IMR-90 (cell line): ENCODE data around the gene CAPN9. TPM values are rescaled to one million over a fixed set of nuclear protein-coding genes. Genes with fewer than 3 reads are reported as not detected.

Source experiments
- ATAC-seq: fragments of 200-7000 bp; cut with Tn5 transposase; 2 replicates; pipeline ENCODE4 v1.9.1; 2020; ENCODE audit warnings: low read depth, mild to moderate bottlenecking, moderate library complexity
- BruUV-seq: library from RNA; stranded (reverse); fragments of 400-500 nt; replicated peaks from 2 replicates; lab custom pipeline; 2021; lab: Mats Ljungman, UMichigan
- CTCF ChIA-PET: fragments of 300-600 bp; formaldehyde crosslinking; extraction: SDS; loops from one replicate; lab custom pipeline; 2021; ENCODE audit warnings: antibody characterized with exemption; lab: Yijun Ruan, JAX
- POLR2A ChIA-PET: fragments of 300-600 bp; sonication (Branson Sonifier 250); formaldehyde crosslinking; loops from one replicate; lab custom pipeline; 2022; ENCODE audit warnings: antibody characterized with exemption; ENCODE audit not compliant: unreplicated experiment; lab: Charles Lee
- DNase-seq: peaks from one replicate; pipeline ENCODE4 v3.0.0; 2013
- H2AFZ ChIP-seq: replicated peaks from 2 replicates; pipeline ENCODE3; 2013; ENCODE audit warnings: low read length, mild to moderate bottlenecking; ENCODE audit not compliant: poor library complexity
- H2AK5ac ChIP-seq: 2 replicates; pipeline ENCODE4 v1.6.1; 2013; ENCODE audit warnings: low read depth, low read length, inconsistent platforms
- H2AK9ac ChIP-seq: replicated peaks from 2 replicates; pipeline ENCODE3; 2013; ENCODE audit warnings: mild to moderate bottlenecking, low read depth, low read length, moderate library complexity; ENCODE audit not compliant: poor library complexity
- H2BK120ac ChIP-seq: 2 replicates; pipeline ENCODE4 v1.6.1; 2013; ENCODE audit warnings: low read depth, low read length, inconsistent platforms
- H2BK15ac ChIP-seq: 3 replicates; pipeline ENCODE4 v1.6.1; 2013; ENCODE audit warnings: low read depth, low read length, inconsistent platforms
- H2BK20ac ChIP-seq: 2 replicates; pipeline ENCODE4 v1.6.1; 2013; ENCODE audit warnings: low read depth, mild to moderate bottlenecking, inconsistent platforms, low read length, moderate library complexity
- H2BK5ac ChIP-seq: 2 replicates; pipeline ENCODE4 v1.6.1; 2013; ENCODE audit warnings: mild to moderate bottlenecking, low read depth, low read length, inconsistent platforms; ENCODE audit not compliant: poor library complexity, severe bottlenecking
- H3K14ac ChIP-seq: replicated peaks from 2 replicates; pipeline ENCODE4 v1.6.1; 2013; ENCODE audit warnings: low read depth, low read length, inconsistent platforms
- H3K18ac ChIP-seq: 2 replicates; pipeline ENCODE4 v1.6.1; 2013; ENCODE audit warnings: low read depth, low read length, control low read depth
- H3K23ac ChIP-seq: 2 replicates; pipeline ENCODE4 v1.6.1; 2013; ENCODE audit warnings: low read depth, low read length, inconsistent platforms
- H3K27ac ChIP-seq: 2 replicates; pipeline ENCODE4 v1.5.1; 2013; ENCODE audit warnings: mild to moderate bottlenecking, control low read depth, low read length; ENCODE audit not compliant: insufficient read depth
- H3K27me3 ChIP-seq: 2 replicates; pipeline ENCODE4 v1.6.1; 2013; ENCODE audit warnings: low read length; ENCODE audit not compliant: control insufficient read depth, insufficient read depth
- H3K36me3 ChIP-seq: 2 replicates; pipeline ENCODE4 v1.6.1; 2013; ENCODE audit warnings: low read length, mixed read lengths; ENCODE audit not compliant: control insufficient read depth, insufficient read depth
- H3K4ac ChIP-seq: 2 replicates; pipeline ENCODE4 v1.6.1; 2013; ENCODE audit warnings: low read depth, low read length, inconsistent platforms
- H3K4me1 ChIP-seq: 2 replicates; pipeline ENCODE4 v1.6.1; 2013; ENCODE audit warnings: low read length, mixed read lengths; ENCODE audit not compliant: control insufficient read depth, insufficient read depth
- H3K4me2 ChIP-seq: 2 replicates; pipeline ENCODE4 v1.6.1; 2013; ENCODE audit warnings: low read depth, mild to moderate bottlenecking, control low read depth, low read length, moderate library complexity
- H3K4me3 ChIP-seq: 2 replicates; pipeline ENCODE4 v1.5.1; 2013; ENCODE audit warnings: low read depth, mild to moderate bottlenecking, control low read depth, low read length, moderate library complexity; ENCODE audit not compliant: insufficient read depth
- H3K56ac ChIP-seq: 2 replicates; pipeline ENCODE4 v1.6.1; 2013; ENCODE audit warnings: low read length, inconsistent platforms; ENCODE audit not compliant: insufficient read depth; ENCODE audit errors: extremely low read depth
- H3K79me1 ChIP-seq, 2 experiments: 2 replicates each; pipeline ENCODE4 v1.6.1; 2013; ENCODE audit warnings: low read length in 2 of 2, inconsistent platforms in 1 of 2, low read depth in 1 of 2
- H3K9ac ChIP-seq: 2 replicates; pipeline ENCODE4 v1.6.1; 2013; ENCODE audit warnings: low read depth, low read length, control low read depth
- H3K9me1 ChIP-seq: 2 replicates; pipeline ENCODE4 v1.6.1; 2013; ENCODE audit warnings: low read length, inconsistent platforms; ENCODE audit not compliant: insufficient read depth
- H3K9me3 ChIP-seq: 2 replicates; pipeline ENCODE4 v1.6.1; 2013; ENCODE audit warnings: low read length; ENCODE audit not compliant: control insufficient read depth, insufficient read depth
- H4K20me1 ChIP-seq: 2 replicates; pipeline ENCODE4 v1.6.1; 2013; ENCODE audit warnings: low read length, inconsistent platforms; ENCODE audit not compliant: insufficient read depth
- H4K5ac ChIP-seq: 2 replicates; pipeline ENCODE4 v1.6.1; 2013; ENCODE audit warnings: mild to moderate bottlenecking, low read depth, low read length, control low read depth
- H4K8ac ChIP-seq, 2 experiments: 2 replicates each; pipeline ENCODE4 v1.6.1; 2013; ENCODE audit warnings: low read depth in 2 of 2, low read length in 2 of 2, control low read depth in 1 of 2, inconsistent platforms in 1 of 2
- H4K91ac ChIP-seq: 2 replicates; pipeline ENCODE4 v1.6.1; 2013; ENCODE audit warnings: low read depth, low read length, inconsistent platforms; ENCODE audit not compliant: insufficient read depth
- FOS ChIP-seq: fragments of 150-350 bp; IDR thresholded peaks from 2 replicates; pipeline ENCODE4 v1.6.1; 2016; ENCODE audit warnings: low read depth, low read length
- RFX5 ChIP-seq: IDR thresholded peaks from 2 replicates; pipeline ENCODE4 v1.8.0; 2012; ENCODE audit warnings: low read depth, mild to moderate bottlenecking, low read length, moderate library complexity
- WGBS, 2 experiments: methylation state at CpG; one replicate each; pipeline versions ENCODE4 v1.1.5 to v1.1.7; 2013; ENCODE audit warnings: missing lambda C conversion rate in 2 of 2; ENCODE audit not compliant: insufficient read length in 1 of 2; ENCODE audit errors: extremely low coverage in 2 of 2; 5-methylcytosine and 5-hydroxymethylcytosine counted together
- dilution Hi-C: fragments of 300-500 bp; cut with HindIII; formaldehyde crosslinking; loops from one replicate; pipeline ENCODE4 v1.14.3; 2018; ENCODE audit warnings: low sequenced_read_pairs; ENCODE audit not compliant: unreplicated experiment
- in situ Hi-C: fragments of 300-500 bp; cut with MboI; formaldehyde crosslinking; loops from 3 replicates; pipeline ENCODE4 v1.14.3; 2019; ENCODE audit warnings: low sequenced_read_pairs, inconsistent platforms, mixed read lengths
- intact Hi-C: fragments of 100-400 bp; cut with micrococcal nuclease; formaldehyde crosslinking; loops from 2 replicates; pipeline ENCODE4 v1.10.0; 2022
- polyA plus RNA-seq, 3 experiments: library from polyadenylated mRNA; depleted of rRNA; stranded (reverse); fragments of >200 nt; gene quantifications; 2 replicates each; pipeline ENCODE4 v1.2.3, GENCODE V29; 2012; ENCODE audit warnings: low replicate concordance in 1 of 3
- total RNA-seq: library from RNA; depleted of rRNA; stranded (reverse); fragments of >200 nt; gene quantifications from 2 replicates; pipeline ENCODE4 v1.2.3, GENCODE V29; 2012

Gene CAPN9
- total and polyA plus RNA-seq, 2 of the 4 experiments (the other 2 are of a cell fraction), result not detected

DNA sequence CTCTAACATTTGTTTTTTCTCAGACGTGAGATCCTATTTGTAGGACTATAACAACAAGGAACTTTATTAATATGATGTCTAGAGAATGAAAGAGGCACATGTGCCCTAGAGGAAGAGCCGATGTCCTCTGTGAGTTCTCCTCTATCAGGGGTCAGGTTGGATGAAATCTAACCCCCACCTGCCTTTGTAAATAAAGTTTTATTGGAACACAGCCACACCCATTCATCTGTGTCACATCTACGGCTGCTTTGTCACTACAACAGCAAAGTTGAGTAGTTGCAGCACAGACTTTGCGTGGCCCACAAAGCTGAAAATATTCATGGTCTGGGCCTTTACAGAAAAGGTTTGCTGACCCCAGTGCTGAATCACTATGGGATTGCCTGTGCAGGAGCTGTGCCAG is 571 bp upstream of the CAPN9 start:
- POLR2A ChIA-PET, result no interaction called here
- Histone ChIP-seq H4K5ac (no peak overlapping the region), H2BK120ac (no peak overlapping the region), H2AFZ (no peak overlapping the region), H3K4me1 (peaks cover 9% of the 10 kb centered on the region; the same call in 1 of the 2 replicates), H3K27ac (no peak overlapping the region), H3K18ac (no peak overlapping the region), H2BK20ac (no peak overlapping the region), H4K91ac (no peak overlapping the region), H3K36me3 (no peaks in the 10 kb centered on the region), H3K23ac (no peak overlapping the region), H3K4me3 (no peak overlapping the region), H3K9me1 (no peaks in the 10 kb centered on the region), H3K4ac (no peak overlapping the region), H3K56ac (no peak overlapping the region), H3K4me2 (no peak overlapping the region), H3K14ac (no peak overlapping the region), H3K79me1 (no peaks in the 10 kb centered on the region), H2AK5ac (no peak overlapping the region), H2AK9ac (no peak overlapping the region), H3K9ac (no peak overlapping the region), H2BK15ac (no peak overlapping the region), H3K27me3 (peaks cover 2% of the 10 kb centered on the region; the same call in 1 of the 2 replicates), H3K9me3 (no peaks in the 10 kb centered on the region), H4K20me1 (no peaks in the 10 kb centered on the region), H2BK5ac (no peak overlapping the region), H4K8ac (no peak overlapping the region)
- no peak for ATAC-seq
- WGBS, 2 experiments, result no CpG with 5 or more reads among the region's 4 CpGs
- intact Hi-C loops, result no loop called here
- BruUV-seq, result no TSS peak
- CTCF ChIA-PET, result interaction anchor here (0.5 kb wide), 1 partner anchor 70 kb away, joined by 3 read pairs; no protein-coding TSS in a partner anchor
- no peak for TF ChIP-seq RFX5
- TF ChIP-seq FOS, result no peak
- dilution Hi-C loops, result no loop called here
- in situ Hi-C loops, result no loop called here
- DNase-seq, result no peak
